Urinary bladder (tissue), 4 donors: Measurements from ENCODE around the gene LRRC39. TPM values are rescaled to one million over a fixed set of nuclear protein-coding genes. Genes with fewer than 3 reads are reported as not detected.

Source experiments
- DNase-seq: peaks from one replicate; pipeline ENCODE4 v3.0.0-alpha.2; 2015; ENCODE audit errors: extremely low spot score
- H3K27ac ChIP-seq: one replicate; pipeline ENCODE4 v1.5.1; 2013; ENCODE audit warnings: low read depth, mild to moderate bottlenecking, moderate library complexity
- H3K36me3 ChIP-seq: one replicate; pipeline ENCODE4 v1.6.1; 2013; ENCODE audit warnings: mild to moderate bottlenecking, moderate library complexity; ENCODE audit not compliant: insufficient read depth
- H3K4me1 ChIP-seq: one replicate; pipeline ENCODE4 v1.6.1; 2013; ENCODE audit warnings: mild to moderate bottlenecking, moderate library complexity; ENCODE audit not compliant: insufficient read depth
- H3K4me3 ChIP-seq: one replicate; pipeline ENCODE4 v1.5.1; 2013; ENCODE audit warnings: low read depth, low read length
- WGBS: extraction: QIAGEN DNeasy Blood & Tissue Kit; methylation state at CpG from one replicate; pipeline ENCODE4 v1.1.7; 2013; 5-methylcytosine and 5-hydroxymethylcytosine counted together
- polyA plus RNA-seq: library from polyadenylated mRNA; stranded (reverse); fragments of 200-250 nt; gene quantifications from one replicate; pipeline ENCODE4 v1.2.3, GENCODE V29; 2013
- total RNA-seq: library from RNA; depleted of rRNA; stranded (reverse); fragments of >200 nt; gene quantifications from one replicate; pipeline ENCODE4 v1.2.3, GENCODE V29; 2014
- donor health status: healthy with polysubstance abuse.
- donor health status: healthy.

Gene LRRC39
- total and polyA plus RNA-seq, 2 donors: 0.51 to 13.8 TPM

GRCh38 chr1:100184536-100184935 lies 6.5 kb upstream of the LRRC39 start:
- no peaks in the 10 kb centered on the region for H3K36me3 ChIP-seq
- no peaks in the 10 kb centered on the region for H3K4me1 ChIP-seq
- 54% methylated on average over 1 of the region's 1 CpG for WGBS
- no peak for DNase-seq
- H3K4me3 ChIP-seq: no peak overlapping the region
- no peak overlapping the region for H3K27ac ChIP-seq

- WGBS: 94% methylated on average over 4 of the region's 4 CpGs
Observed at GRCh38 chr1:100183370-100183769, 5.3 kb upstream of the LRRC39 start.

GRCh38 chr1:100177295-100178041 lies 588 bp downstream of the LRRC39 start:
- DNase-seq: no peak
- Histone ChIP-seq H3K36me3 (no peaks in the 10 kb centered on the region), H3K27ac (no peak overlapping the region), H3K4me3 (no peak overlapping the region), H3K4me1 (no peaks in the 10 kb centered on the region)
- WGBS: 92% methylated on average over 4 of the region's 4 CpGs

More at GRCh38 chr1:100183370-100183769, 5.3 kb upstream of the LRRC39 start:
- Histone ChIP-seq H3K4me1 (no peaks in the 10 kb centered on the region), H3K4me3 (no peak overlapping the region), H3K27ac (no peak overlapping the region), H3K36me3 (no peaks in the 10 kb centered on the region)
- DNase-seq: no peak

GRCh38 chr1:100168051-100168450 lies 10.0 kb downstream of the LRRC39 start:
- Histone ChIP-seq H3K4me3 (no peak overlapping the region), H3K36me3 (no peaks in the 10 kb centered on the region), H3K4me1 (no peaks in the 10 kb centered on the region), H3K27ac (no peak overlapping the region)
- WGBS: 98% methylated on average over 2 of the region's 2 CpGs
- no peak for DNase-seq

GRCh38 chr1:100164702-100165101 lies 13.4 kb downstream of the LRRC39 start:
- DNase-seq: no peak
- Histone ChIP-seq H3K4me1 (no peaks in the 10 kb centered on the region), H3K27ac (no peak overlapping the region), H3K36me3 (no peaks in the 10 kb centered on the region), H3K4me3 (no peak overlapping the region)
- WGBS: 92% methylated on average over 5 of the region's 5 CpGs

- Histone ChIP-seq H3K4me3 (no peak overlapping the region), H3K36me3 (no peaks in the 10 kb centered on the region), H3K4me1 (no peaks in the 10 kb centered on the region), H3K27ac (no peak overlapping the region)
- DNase-seq: no peak
- WGBS: 59% methylated on average over 2 of the region's 2 CpGs
Observed at GRCh38 chr1:100164216-100164615, 13.8 kb downstream of the LRRC39 start.

GRCh38 chr1:100162881-100163280 lies 15.2 kb downstream of the LRRC39 start:
- Histone ChIP-seq H3K27ac (no peak overlapping the region), H3K4me3 (no peak overlapping the region), H3K4me1 (no peaks in the 10 kb centered on the region), H3K36me3 (no peaks in the 10 kb centered on the region)
- DNase-seq: no peak

GRCh38 chr1:100152271-100152670 lies 25.8 kb downstream of the LRRC39 start:
- H3K4me3 ChIP-seq: no peak overlapping the region
- no peak for DNase-seq
- H3K36me3 ChIP-seq: peaks cover 2% of the 10 kb centered on the region
- no peak overlapping the region for H3K27ac ChIP-seq
- 81% methylated on average over 4 of the region's 4 CpGs for WGBS
- no peaks in the 10 kb centered on the region for H3K4me1 ChIP-seq

- Histone ChIP-seq H3K4me3 (no peak overlapping the region), H3K27ac (no peak overlapping the region), H3K4me1 (no peaks in the 10 kb centered on the region), H3K36me3 (peaks cover 2% of the 10 kb centered on the region)
- no peak for DNase-seq
- WGBS: 68% methylated on average over 2 of the region's 2 CpGs
Observed at GRCh38 chr1:100151679-100152078, 26.4 kb downstream of the LRRC39 start.

GRCh38 chr1:100147875-100148274 lies 30.2 kb downstream of the LRRC39 start:
- Histone ChIP-seq H3K4me1 (no peaks in the 10 kb centered on the region), H3K27ac (no peak overlapping the region), H3K4me3 (no peak overlapping the region), H3K36me3 (peaks cover 2% of the 10 kb centered on the region)
- 88% methylated on average over 4 of the region's 4 CpGs for WGBS
- DNase-seq: no peak

- Histone ChIP-seq H3K4me1 (no peaks in the 10 kb centered on the region), H3K4me3 (no peak overlapping the region), H3K36me3 (peaks cover 4% of the 10 kb centered on the region), H3K27ac (no peak overlapping the region)
- WGBS: 98% methylated on average over 1 of the region's 1 CpG
- no peak for DNase-seq
Observed at GRCh38 chr1:100146958-100147357, 31.1 kb downstream of the LRRC39 start.

- Histone ChIP-seq H3K36me3 (peaks cover 7% of the 10 kb centered on the region), H3K4me1 (no peaks in the 10 kb centered on the region), H3K4me3 (no peak overlapping the region), H3K27ac (no peak overlapping the region)
- DNase-seq: no peak
- WGBS: 64% methylated on average over 3 of the region's 3 CpGs
Observed at GRCh38 chr1:100145116-100145515, 32.9 kb downstream of the LRRC39 start.

- no peak for DNase-seq
- H3K27ac ChIP-seq: no peak overlapping the region
- 80% methylated on average over 3 of the region's 3 CpGs for WGBS
- no peak overlapping the region for H3K4me3 ChIP-seq
- H3K4me1 ChIP-seq: no peaks in the 10 kb centered on the region
- peaks cover 12% of the 10 kb centered on the region for H3K36me3 ChIP-seq
Observed at GRCh38 chr1:100142343-100142742, 35.7 kb downstream of the LRRC39 start.

- no peak overlapping the region for H3K4me3 ChIP-seq
- H3K4me1 ChIP-seq: no peaks in the 10 kb centered on the region
- peaks cover 12% of the 10 kb centered on the region for H3K36me3 ChIP-seq
- DNase-seq: no peak
- H3K27ac ChIP-seq: no peak overlapping the region
- WGBS: 92% methylated on average over 4 of the region's 4 CpGs
Observed at GRCh38 chr1:100141192-100141591, 36.9 kb downstream of the LRRC39 start.

- Histone ChIP-seq H3K27ac (no peak overlapping the region), H3K4me3 (no peak overlapping the region), H3K4me1 (no peaks in the 10 kb centered on the region), H3K36me3 (peaks cover 12% of the 10 kb centered on the region)
- WGBS: 99% methylated on average over 2 of the region's 2 CpGs
- DNase-seq: no peak
Observed at GRCh38 chr1:100137602-100138001, 40.5 kb downstream of the LRRC39 start.
